OCI-LY7 (cell line): Measurements from ENCODE around the gene ZNF410. TPM values are rescaled to one million over a fixed set of nuclear protein-coding genes. Genes with fewer than 3 reads are reported as not detected.
A peak's percentile ranks its signal among the peaks of the same experiment; 100 is the strongest.
"Not testable (repeated sequence)": the region's sequence is repeated elsewhere in the genome, so short reads cannot be mapped to it uniquely, and the experiment has no call there.

Experiments
- BruUV-seq: library from RNA; stranded (reverse); fragments of 400-500 nt; replicated peaks from 2 replicates; lab custom pipeline; 2021; lab: Mats Ljungman, UMichigan
- CTCF ChIA-PET: fragments of 300-600 bp; sonication (Branson Sonifier 250); formaldehyde crosslinking; loops from one replicate; lab custom pipeline; 2022; ENCODE audit warnings: antibody characterized with exemption; ENCODE audit not compliant: unreplicated experiment; lab: Charles Lee
- POLR2A ChIA-PET: fragments of 300-600 bp; sonication (Branson Sonifier 250); formaldehyde crosslinking; loops from one replicate; lab custom pipeline; 2022; ENCODE audit warnings: antibody characterized with exemption; lab: Charles Lee
- DNase-seq: peaks from one replicate; pipeline ENCODE4 v3.0.0-alpha.2; 2015; ENCODE audit warnings: low spot score
- H2AFZ ChIP-seq: fragments of 200-600 bp; sonication (generic), shearing (Covaris generic); 2 replicates; pipeline ENCODE4 v1.6.1; 2014; ENCODE audit warnings: mild to moderate bottlenecking, antibody characterized with exemption, low read length, moderate library complexity
- H3K27ac ChIP-seq: fragments of 200-600 bp; sonication (generic); 2 replicates; pipeline ENCODE4 v1.5.1; 2014; ENCODE audit warnings: mixed run types, low read depth, mild to moderate bottlenecking, moderate library complexity, low read length, inconsistent platforms; ENCODE audit not compliant: poor library complexity, severe bottlenecking
- H3K36me3 ChIP-seq: fragments of 200-600 bp; sonication (generic); 2 replicates; pipeline ENCODE4 v1.6.1; 2014; ENCODE audit warnings: mild to moderate bottlenecking, antibody characterized with exemption, low read length, moderate library complexity, mixed read lengths; ENCODE audit not compliant: insufficient read depth
- H3K4me1 ChIP-seq: fragments of 200-600 bp; sonication (generic); 2 replicates; pipeline ENCODE4 v1.5.1; 2014; ENCODE audit warnings: mild to moderate bottlenecking, low read length; ENCODE audit not compliant: insufficient read depth, poor library complexity, severe bottlenecking
- H3K4me2 ChIP-seq: fragments of 200-600 bp; sonication (generic); 2 replicates; pipeline ENCODE4 v1.6.1; 2014; ENCODE audit warnings: mild to moderate bottlenecking, low read length
- H3K4me3 ChIP-seq: fragments of 200-600 bp; sonication (generic); 2 replicates; pipeline ENCODE4 v1.5.1; 2014; ENCODE audit warnings: mild to moderate bottlenecking, low read depth, low read length; ENCODE audit not compliant: poor library complexity, severe bottlenecking
- H3K79me2 ChIP-seq: fragments of 200-600 bp; sonication (generic); 2 replicates; pipeline ENCODE4 v1.6.1; 2016; ENCODE audit warnings: low read depth, mild to moderate bottlenecking, low read length, moderate library complexity, mixed read lengths; ENCODE audit not compliant: insufficient read depth
- H3K9me2 ChIP-seq: fragments of 200-600 bp; sonication (generic); 2 replicates; pipeline ENCODE4 v1.6.1; 2016; ENCODE audit warnings: mild to moderate bottlenecking, low read length, mixed read lengths; ENCODE audit not compliant: insufficient read depth
- H3K9me3 ChIP-seq: fragments of 200-600 bp; sonication (generic); 2 replicates; pipeline ENCODE4 v1.6.1; 2014; ENCODE audit warnings: mild to moderate bottlenecking, mixed run types, low read length, mixed read lengths
- H4K20me1 ChIP-seq: fragments of 200-600 bp; sonication (generic); 2 replicates; pipeline ENCODE4 v1.6.1; 2014; ENCODE audit warnings: mild to moderate bottlenecking, antibody characterized with exemption, low read length, moderate library complexity, mixed read lengths; ENCODE audit not compliant: insufficient read depth
- EZH2phosphoT487 ChIP-seq: fragments of 200-600 bp; sonication (generic); IDR thresholded peaks from 2 replicates; pipeline ENCODE4 v1.6.1; 2018; ENCODE audit warnings: low read depth, borderline replicate concordance, mild to moderate bottlenecking, mixed run types, antibody characterized with exemption, low read length, moderate library complexity, mixed read lengths
- intact Hi-C: fragments of 100-400 bp; cut with micrococcal nuclease; formaldehyde crosslinking; loops from one replicate; pipeline ENCODE4 v1.10.0; 2022; ENCODE audit not compliant: unreplicated experiment
- total RNA-seq, 2 experiments: library from RNA; depleted of rRNA in 1 of 2; stranded (reverse); fragments of >200 nt in 1 of 2; shearing (Covaris generic) in 1 of 2; gene quantifications; 2 replicates each; pipeline ENCODE4 v1.2.3, GENCODE V29; 2014 to 2022
- TF ChIP-seq, protein P1 (sequence below): fragments of 200-600 bp; sonication (generic); conservative IDR thresholded peaks from 2 replicates; pipeline ENCODE4 v1.5.1; 2014; ENCODE audit warnings: mild to moderate bottlenecking, antibody characterized with exemption, low read length, moderate library complexity, mixed read lengths

ZNF410 gene
- total RNA-seq, 2 experiments from 2014 or later = 41.6 to 45.2 TPM

DNA sequence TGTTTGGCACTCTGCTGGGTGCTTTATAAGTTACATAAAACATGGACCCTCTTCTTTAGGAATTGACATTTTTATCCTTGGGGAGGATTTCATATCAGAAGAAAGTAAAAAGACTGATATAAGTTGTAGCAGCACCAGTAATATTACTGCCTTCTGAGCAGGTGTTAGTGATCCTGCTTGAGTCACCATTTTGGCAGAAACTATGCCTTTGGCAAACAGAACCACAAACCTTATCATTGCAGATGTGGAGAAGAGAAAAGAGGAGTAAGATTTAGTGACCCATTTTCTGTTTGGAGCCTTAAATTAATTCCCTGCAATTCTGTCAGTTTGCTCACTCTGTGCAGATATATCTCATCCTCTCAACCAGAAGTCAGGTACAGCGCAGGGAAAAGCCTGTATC is 23.0 kb downstream of the ZNF410 start:
- DNase-seq = no peak
- intact Hi-C loops = no loop called here
- TF ChIP-seq, protein P1, sequence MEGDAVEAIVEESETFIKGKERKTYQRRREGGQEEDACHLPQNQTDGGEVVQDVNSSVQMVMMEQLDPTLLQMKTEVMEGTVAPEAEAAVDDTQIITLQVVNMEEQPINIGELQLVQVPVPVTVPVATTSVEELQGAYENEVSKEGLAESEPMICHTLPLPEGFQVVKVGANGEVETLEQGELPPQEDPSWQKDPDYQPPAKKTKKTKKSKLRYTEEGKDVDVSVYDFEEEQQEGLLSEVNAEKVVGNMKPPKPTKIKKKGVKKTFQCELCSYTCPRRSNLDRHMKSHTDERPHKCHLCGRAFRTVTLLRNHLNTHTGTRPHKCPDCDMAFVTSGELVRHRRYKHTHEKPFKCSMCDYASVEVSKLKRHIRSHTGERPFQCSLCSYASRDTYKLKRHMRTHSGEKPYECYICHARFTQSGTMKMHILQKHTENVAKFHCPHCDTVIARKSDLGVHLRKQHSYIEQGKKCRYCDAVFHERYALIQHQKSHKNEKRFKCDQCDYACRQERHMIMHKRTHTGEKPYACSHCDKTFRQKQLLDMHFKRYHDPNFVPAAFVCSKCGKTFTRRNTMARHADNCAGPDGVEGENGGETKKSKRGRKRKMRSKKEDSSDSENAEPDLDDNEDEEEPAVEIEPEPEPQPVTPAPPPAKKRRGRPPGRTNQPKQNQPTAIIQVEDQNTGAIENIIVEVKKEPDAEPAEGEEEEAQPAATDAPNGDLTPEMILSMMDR = no peak
- no peak for TF ChIP-seq EZH2phosphoT487
- H3K4me3 ChIP-seq = no peak overlapping the region
- POLR2A ChIA-PET = no interaction called here
- H3K36me3 ChIP-seq = peaks cover 84% of the 10 kb centered on the region
- H3K79me2 ChIP-seq = no peaks in the 10 kb centered on the region
- H3K4me1 ChIP-seq = no peaks in the 10 kb centered on the region
- no peaks in the 10 kb centered on the region for H3K9me2 ChIP-seq
- CTCF ChIA-PET = no interaction called here
- no peaks in the 10 kb centered on the region for H3K9me3 ChIP-seq
- H3K27ac ChIP-seq = no peak overlapping the region
- TSS peak; percentile 7 for BruUV-seq
- H4K20me1 ChIP-seq = no peaks in the 10 kb centered on the region
- H3K4me2 ChIP-seq = no peak overlapping the region
- H2AFZ ChIP-seq = no peak overlapping the region

DNA sequence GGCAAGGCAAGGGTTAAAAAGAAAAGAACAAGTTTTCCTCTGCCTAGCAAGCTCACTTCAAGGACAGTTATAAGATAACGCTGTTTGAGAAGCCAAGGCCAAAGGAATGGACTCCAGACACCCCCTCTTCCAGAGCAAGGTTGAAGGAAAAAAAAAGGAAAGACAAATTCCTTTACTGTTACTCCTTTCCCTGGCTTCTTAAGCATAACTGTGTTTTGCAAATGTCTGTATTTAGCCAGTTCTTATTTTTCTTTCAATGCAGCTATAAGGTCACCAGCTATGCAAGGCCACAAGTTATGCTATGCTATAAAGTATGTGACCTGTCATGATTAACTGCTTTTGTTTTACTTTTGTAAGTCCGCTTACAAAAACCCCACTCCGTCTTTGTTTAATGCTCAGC is 26.6 kb downstream of the ZNF410 start:
- H3K9me2 ChIP-seq = no peaks in the 10 kb centered on the region
- H2AFZ ChIP-seq = no peak overlapping the region
- no peak overlapping the region for H3K27ac ChIP-seq
- H3K79me2 ChIP-seq = no peaks in the 10 kb centered on the region
- ChIA-PET CTCF (interaction anchor here (0.5 kb wide), 1 partner anchor 230 kb away, joined by 3 read pairs; no protein-coding TSS in a partner anchor), POLR2A (interaction anchor here (0.7 to 1.3 kb wide), 3 partner anchors 11 to 334 kb away, joined by 3 to 5 read pairs (median 4); no protein-coding TSS in a partner anchor)
- H3K9me3 ChIP-seq = no peaks in the 10 kb centered on the region
- peaks cover 76% of the 10 kb centered on the region for H3K36me3 ChIP-seq
- H3K4me1 ChIP-seq = no peaks in the 10 kb centered on the region
- H3K4me3 ChIP-seq = no peak overlapping the region
- intact Hi-C loops = no loop called here
- BruUV-seq = no TSS peak
- H4K20me1 ChIP-seq = no peaks in the 10 kb centered on the region
- no peak for TF ChIP-seq EZH2phosphoT487
- TF ChIP-seq, protein P1 = no peak
- no peak overlapping the region for H3K4me2 ChIP-seq
- no peak for DNase-seq

DNA sequence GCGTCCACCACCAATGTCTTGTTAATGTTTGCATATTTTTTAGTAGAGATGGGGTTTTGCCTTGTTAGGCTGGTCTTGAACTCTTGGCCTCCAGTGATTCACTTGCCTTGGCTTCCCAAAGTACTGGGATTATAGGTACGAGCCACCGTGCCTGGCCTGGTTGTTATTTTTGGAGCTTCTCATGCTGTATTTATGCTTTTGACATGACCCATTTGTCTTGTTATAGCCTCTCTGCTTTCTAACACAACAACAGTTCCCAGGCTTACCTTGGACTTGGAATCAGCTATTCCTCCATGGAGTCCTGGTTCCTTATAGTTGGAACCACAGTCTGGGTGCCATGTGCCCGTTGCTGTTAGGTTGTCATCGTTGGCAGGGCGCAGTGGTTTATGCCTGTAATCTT is 29.7 kb downstream of the ZNF410 start:
- no peaks in the 10 kb centered on the region for H3K4me1 ChIP-seq
- no peak for DNase-seq
- no peaks in the 10 kb centered on the region for H3K9me3 ChIP-seq
- no peak overlapping the region for H3K4me3 ChIP-seq
- intact Hi-C loops = no loop called here
- no peak overlapping the region for H3K4me2 ChIP-seq
- peaks cover 74% of the 10 kb centered on the region for H3K36me3 ChIP-seq
- ChIA-PET CTCF (no interaction called here), POLR2A (interaction anchor here (0.6 kb wide), 1 partner anchor 71 kb away, joined by 4 read pairs; no protein-coding TSS in a partner anchor)
- no peak overlapping the region for H2AFZ ChIP-seq
- BruUV-seq = no TSS peak
- no peaks in the 10 kb centered on the region for H3K9me2 ChIP-seq
- H4K20me1 ChIP-seq = no peaks in the 10 kb centered on the region
- no peak for TF ChIP-seq EZH2phosphoT487
- TF ChIP-seq, protein P1 = no peak
- no peak overlapping the region for H3K27ac ChIP-seq
- H3K79me2 ChIP-seq = no peaks in the 10 kb centered on the region

DNA sequence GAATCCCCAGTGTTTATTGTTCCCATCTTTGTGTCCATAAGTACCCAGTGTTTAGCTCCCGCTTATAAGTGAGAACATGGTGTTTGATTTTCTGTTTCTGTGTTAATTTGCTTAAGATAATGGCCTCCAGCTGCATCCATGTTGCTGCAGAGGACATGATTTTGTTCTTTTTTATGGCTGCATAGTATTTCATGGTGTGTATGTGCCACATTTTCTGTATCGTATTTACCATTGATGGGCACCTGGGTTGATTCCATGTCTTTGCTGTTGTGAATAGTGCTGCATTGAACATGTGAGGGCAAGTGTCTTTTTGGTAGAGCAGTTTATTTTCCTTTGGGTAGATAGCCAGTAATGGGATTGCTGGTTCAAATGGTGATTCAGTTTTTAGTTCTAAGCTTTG is 32.8 kb downstream of the ZNF410 start:
- BruUV-seq, CTCF ChIA-PET, H2AFZ ChIP-seq, H3K4me3 ChIP-seq, H4K20me1 ChIP-seq, DNase-seq, H3K9me2 ChIP-seq, H3K79me2 ChIP-seq, H3K27ac ChIP-seq, H3K4me2 ChIP-seq, H3K9me3 ChIP-seq, H3K4me1 ChIP-seq, intact Hi-C loops: not testable (repeated sequence)
- POLR2A ChIA-PET = interaction anchor here (0.5 to 0.7 kb wide), 4 partner anchors 22 to 293 kb away, joined by 3 to 4 read pairs (median 4); no protein-coding TSS in a partner anchor
- peaks cover 77% of the 10 kb centered on the region for H3K36me3 ChIP-seq
